ENCODE results near the gene STK39.
"Not testable (repeated sequence)": the region's sequence is repeated elsewhere in the genome, so short reads cannot be mapped to it uniquely, and the experiment has no call there.

The STK39 gene

GRCh38 chr2:168138374-168138773 lies 109.0 kb downstream of the STK39 start:
- no peak for DNase-seq (ENCODE audit: low read depth in 2 of 2)

DNA sequence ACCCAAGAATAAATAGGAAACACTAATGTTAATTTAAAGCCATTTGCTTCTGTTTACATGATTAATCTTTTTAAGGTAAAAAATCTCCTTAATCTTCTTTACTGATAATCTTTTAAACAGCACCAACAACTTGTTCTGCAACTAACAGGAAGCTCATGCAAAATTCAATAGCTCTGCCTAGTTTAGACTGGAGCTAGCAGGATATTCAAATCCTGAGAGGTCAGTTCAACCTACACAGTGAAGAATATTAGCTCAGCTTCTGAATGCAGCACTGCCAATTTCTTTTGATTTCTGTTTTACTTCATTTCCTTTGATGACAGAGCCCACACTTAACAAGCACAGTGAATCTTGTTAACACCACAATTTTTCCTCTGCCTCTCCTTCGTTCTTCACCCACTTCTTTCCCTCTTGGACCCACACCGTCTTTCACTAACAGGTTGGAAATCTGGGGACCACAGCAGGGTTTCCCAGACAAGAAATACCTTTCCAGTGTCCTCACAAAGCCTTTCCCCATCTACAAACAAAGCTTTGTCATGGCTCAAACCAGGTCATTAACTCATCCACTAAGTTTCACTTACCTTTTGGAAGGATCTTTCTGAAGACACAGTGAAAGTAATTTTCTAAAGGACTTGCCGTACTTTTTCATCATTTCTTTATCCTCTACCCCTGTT lies 109.8 kb downstream of the STK39 start:
- DNase-seq (ENCODE audit: low read depth in 2 of 2) = no peak

- DNase-seq (ENCODE audit: low read depth in 2 of 2) = no peak
Measured at GRCh38 chr2:168136392-168136977, 110.9 kb downstream of the STK39 start.

GRCh38 chr2:168135630-168136029 lies 111.8 kb downstream of the STK39 start:
- no peak for DNase-seq (ENCODE audit: low read depth in 2 of 2)

GRCh38 chr2:168135121-168135520 lies 112.3 kb downstream of the STK39 start:
- DNase-seq (ENCODE audit: low read depth in 2 of 2) = no peak

DNA sequence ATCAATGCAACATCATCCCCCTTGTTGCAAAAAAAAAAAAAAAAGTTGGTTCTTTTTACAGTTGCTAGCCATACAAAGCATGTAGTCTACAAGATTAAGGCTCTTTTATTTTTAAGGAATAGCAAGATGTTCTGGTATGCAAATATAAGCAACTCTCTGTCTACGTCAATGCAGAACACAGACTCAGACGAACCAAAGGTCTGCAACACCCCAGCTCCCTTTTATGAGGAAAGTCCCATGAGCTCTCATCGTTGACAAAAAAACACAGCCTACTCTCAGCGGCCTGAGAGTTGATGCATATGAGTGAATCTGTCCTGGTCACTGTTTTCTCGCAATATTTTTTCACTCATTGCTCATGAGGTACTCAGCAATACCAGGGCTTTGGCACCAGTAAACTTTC lies 112.9 kb downstream of the STK39 start:
- DNase-seq (ENCODE audit: low read depth in 2 of 2) = no peak

GRCh38 chr2:168132389-168132788 lies 115.0 kb downstream of the STK39 start:
- DNase-seq (ENCODE audit: low read depth in 2 of 2) = no peak

DNA sequence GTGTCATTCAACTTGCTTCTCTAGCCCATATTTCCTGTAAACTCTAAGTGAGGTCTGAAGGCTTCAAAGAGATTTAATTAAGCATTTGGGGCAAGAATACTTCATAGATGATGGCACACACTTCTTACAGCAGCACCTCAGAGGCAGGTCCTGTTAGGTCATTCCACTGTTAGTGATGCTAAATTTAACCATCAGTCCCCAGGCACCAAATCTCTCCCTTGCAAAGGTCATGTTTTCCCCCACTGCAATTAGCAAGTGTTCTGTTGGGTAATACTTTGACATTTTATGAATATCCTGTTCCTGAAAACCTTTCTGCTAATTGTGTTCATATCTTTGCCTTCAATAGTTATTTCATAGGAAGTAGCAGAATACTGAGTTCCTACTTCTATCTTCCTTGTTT lies 117.0 kb downstream of the STK39 start:
- no peak for DNase-seq (ENCODE audit: low read depth in 2 of 2)

GRCh38 chr2:168127371-168127770 lies 120.0 kb downstream of the STK39 start:
- DNase-seq (ENCODE audit: low read depth in 2 of 2) = no peak

- not testable (repeated sequence) for DNase-seq (ENCODE audit: low read depth in 2 of 2)
Measured at GRCh38 chr2:168122210-168122609, 125.2 kb downstream of the STK39 start.

DNA sequence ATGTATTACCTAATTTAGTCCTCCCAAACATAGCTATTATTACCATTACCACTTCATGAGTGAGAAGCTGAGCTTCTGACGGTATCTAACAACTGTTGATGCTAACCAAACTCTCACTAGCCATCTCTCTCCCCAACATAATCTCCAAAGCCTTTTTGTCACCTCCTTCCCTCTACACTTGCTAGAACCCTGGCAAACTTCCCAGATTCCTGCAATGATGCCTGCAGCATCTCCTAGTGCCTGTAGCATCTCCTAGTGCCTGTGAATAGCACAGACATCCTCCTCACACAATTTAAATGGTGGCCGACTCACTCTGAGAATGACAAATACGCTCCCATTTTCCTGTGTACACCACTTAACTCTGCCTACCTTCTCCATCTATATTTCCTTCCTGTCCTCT lies 126.7 kb downstream of the STK39 start:
- no peak for DNase-seq (ENCODE audit: low read depth in 2 of 2)

- DNase-seq (ENCODE audit: low read depth in 2 of 2) = no peak
Measured at GRCh38 chr2:168120310-168120709, 127.1 kb downstream of the STK39 start.

GRCh38 chr2:168119515-168120141 lies 127.8 kb downstream of the STK39 start:
- DNase-seq (ENCODE audit: low read depth in 2 of 2) = no peak

- no peak for DNase-seq (ENCODE audit: low read depth in 2 of 2)
Measured at GRCh38 chr2:168118733-168119514, 128.5 kb downstream of the STK39 start.

DNA sequence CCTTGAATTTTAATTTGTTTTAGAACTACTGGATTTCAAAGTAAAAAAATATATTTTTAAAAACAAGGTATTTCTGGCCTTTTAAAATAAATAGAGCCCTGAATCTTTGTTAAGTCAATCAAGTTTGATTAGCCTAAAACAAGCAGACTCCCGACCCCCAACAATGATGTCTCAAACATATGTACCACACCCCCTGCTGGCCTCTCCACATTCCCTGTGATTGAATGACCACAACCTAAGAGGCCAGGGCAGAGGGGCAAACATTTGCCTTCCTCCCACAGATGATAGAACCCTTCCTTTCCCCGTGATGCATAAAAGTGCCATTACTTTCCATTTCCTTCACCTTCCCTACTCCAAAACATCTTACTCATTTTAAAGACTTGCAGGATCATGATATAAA lies 130.9 kb downstream of the STK39 start:
- DNase-seq (ENCODE audit: low read depth in 2 of 2) = no peak

GRCh38 chr2:168114619-168115018 lies 132.8 kb downstream of the STK39 start:
- no peak for DNase-seq (ENCODE audit: low read depth in 2 of 2)

GRCh38 chr2:168114040-168114439 lies 133.4 kb downstream of the STK39 start:
- DNase-seq (ENCODE audit: low read depth in 2 of 2) = no peak

- no peak for DNase-seq (ENCODE audit: low read depth in 2 of 2)
Measured at GRCh38 chr2:168107322-168107721, 140.1 kb downstream of the STK39 start.

GRCh38 chr2:168105127-168105683 lies 142.2 kb downstream of the STK39 start:
- no peak for DNase-seq (ENCODE audit: low read depth in 2 of 2)

- DNase-seq (ENCODE audit: low read depth in 2 of 2) = no peak
Measured at GRCh38 chr2:168097431-168097830, 150.0 kb downstream of the STK39 start.

GRCh38 chr2:168096158-168096557 lies 151.2 kb downstream of the STK39 start:
- no peak for DNase-seq (ENCODE audit: low read depth in 2 of 2)

GRCh38 chr2:168091986-168092385 lies 155.4 kb downstream of the STK39 start:
- no peak for DNase-seq (ENCODE audit: low read depth in 2 of 2)

Data from stimulated activated CD4-positive, alpha-beta T cell treated with anti-CD3 and anti-CD28 coated beads, Interleukin-15, amount 100 ng/mL, for 48 hours (primary cell).